Prostate gland (tissue), 2 donors: ENCODE data around the gene RYR1.

ENCODE experiments used
- POLR2A ChIP-seq: fragments of 450-650 bp; IDR thresholded peaks from one replicate; pipeline ENCODE4 v1.6.1; 2016; ENCODE audit warnings: antibody characterized with exemption, mild to moderate bottlenecking
- TF ChIP-seq, protein P1 (sequence below), 4 experiments: fragments of 200-600 bp in 2 of 4; fragments of 450-650 bp in 2 of 4; sonication (generic) in 2 of 4; IDR thresholded peaks; 1 replicate in 3 of 4; 2 replicates in 1 of 4; pipeline ENCODE4 v1.5.1; 2016 to 2019; ENCODE audit warnings: antibody characterized with exemption in 4 of 4, mild to moderate bottlenecking in 2 of 4, moderate library complexity in 2 of 4

DNA sequence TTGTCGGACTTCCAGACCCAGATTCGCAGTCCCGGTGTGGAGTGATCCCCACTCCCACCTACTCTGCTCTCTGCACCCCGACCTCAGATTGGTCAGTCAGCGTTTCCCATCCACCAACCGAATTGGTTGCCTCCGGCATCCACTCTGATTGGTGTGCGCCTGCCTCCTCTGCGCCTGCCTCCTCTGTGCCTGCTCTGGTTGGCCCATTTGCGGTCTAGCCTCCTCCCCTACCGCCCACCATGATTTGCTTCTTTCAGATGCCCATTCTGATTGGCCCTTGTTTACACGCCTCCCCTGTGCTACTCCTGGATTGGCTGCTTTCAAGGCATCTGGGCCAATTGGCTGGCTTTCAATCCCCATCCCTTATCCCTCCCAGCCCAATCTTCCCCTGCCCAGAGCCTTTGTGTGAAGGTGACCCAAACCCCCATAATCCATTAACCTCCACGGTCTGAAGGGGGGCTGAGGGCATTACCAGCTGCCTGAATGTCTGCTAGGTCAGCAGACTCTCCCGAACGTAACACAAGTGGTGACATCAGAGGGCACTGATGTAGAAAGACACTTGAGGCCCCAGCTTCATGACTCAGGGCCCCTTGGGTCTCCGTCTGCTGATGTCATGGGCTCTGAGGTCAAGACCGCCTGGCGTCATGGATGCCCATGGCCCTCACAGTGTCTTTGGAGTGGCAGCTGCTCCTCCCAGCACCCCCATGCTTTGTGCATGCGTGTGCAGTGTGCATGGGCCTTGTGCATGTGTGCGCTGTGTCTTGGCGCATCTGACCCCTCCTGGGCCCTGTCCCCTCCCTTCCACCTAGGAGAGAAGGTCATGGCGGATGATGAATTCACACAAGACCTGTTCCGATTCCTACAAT lies 103.8 kb downstream of the RYR1 start:
- no peak for TF ChIP-seq POLR2A
- TF ChIP-seq, protein P1, sequence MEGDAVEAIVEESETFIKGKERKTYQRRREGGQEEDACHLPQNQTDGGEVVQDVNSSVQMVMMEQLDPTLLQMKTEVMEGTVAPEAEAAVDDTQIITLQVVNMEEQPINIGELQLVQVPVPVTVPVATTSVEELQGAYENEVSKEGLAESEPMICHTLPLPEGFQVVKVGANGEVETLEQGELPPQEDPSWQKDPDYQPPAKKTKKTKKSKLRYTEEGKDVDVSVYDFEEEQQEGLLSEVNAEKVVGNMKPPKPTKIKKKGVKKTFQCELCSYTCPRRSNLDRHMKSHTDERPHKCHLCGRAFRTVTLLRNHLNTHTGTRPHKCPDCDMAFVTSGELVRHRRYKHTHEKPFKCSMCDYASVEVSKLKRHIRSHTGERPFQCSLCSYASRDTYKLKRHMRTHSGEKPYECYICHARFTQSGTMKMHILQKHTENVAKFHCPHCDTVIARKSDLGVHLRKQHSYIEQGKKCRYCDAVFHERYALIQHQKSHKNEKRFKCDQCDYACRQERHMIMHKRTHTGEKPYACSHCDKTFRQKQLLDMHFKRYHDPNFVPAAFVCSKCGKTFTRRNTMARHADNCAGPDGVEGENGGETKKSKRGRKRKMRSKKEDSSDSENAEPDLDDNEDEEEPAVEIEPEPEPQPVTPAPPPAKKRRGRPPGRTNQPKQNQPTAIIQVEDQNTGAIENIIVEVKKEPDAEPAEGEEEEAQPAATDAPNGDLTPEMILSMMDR (IDR thresholded peaks at IDR 0.05): no peak
